ENCODE measurements around the gene RAD50.

- TF ChIP-seq POLR2AphosphoS5 (IDR thresholded peaks at IDR 0.05; ENCODE audit: low read depth, low read length) (no peak), REST (IDR thresholded peaks at IDR 0.05; ENCODE audit: insufficient read depth in 1 of 2, low read depth in 2 of 2, low read length in 2 of 2) (no peak), TAF1 (IDR thresholded peaks at IDR 0.05; ENCODE audit: borderline replicate concordance, insufficient read depth, low read length) (no peak), SIN3A (IDR thresholded peaks at IDR 0.05; ENCODE audit: borderline replicate concordance, insufficient read depth, low read length) (no peak)
Observed at GRCh38 chr5:132668706-132669454, 112.1 kb downstream of the RAD50 start.

Measured in PFSK-1 (cell line).